HepG2 (cell line): ENCODE measurements around the gene SYTL2. TPM values are rescaled to one million over a fixed set of nuclear protein-coding genes. Genes with fewer than 3 reads are reported as not detected.
A peak's percentile ranks its signal among the peaks of the same experiment; 100 is the strongest.

Experiments
- ATAC-seq: fragments of 200-7000 bp; cut with Tn5 transposase; 3 replicates; pipeline ENCODE4 v1.9.1; 2020; ENCODE audit warnings: mild to moderate bottlenecking, moderate library complexity
- BruUV-seq: library from RNA; stranded (reverse); fragments of 400-500 nt; replicated peaks from 2 replicates; lab custom pipeline; 2021; lab: Mats Ljungman, UMichigan
- CTCF ChIA-PET: fragments of 300-600 bp; formaldehyde crosslinking; extraction: SDS; loops from one replicate; lab custom pipeline; 2021; ENCODE audit warnings: low total read pairs, inconsistent platforms, low intra/inter-chr PET ratio; lab: Yijun Ruan, JAX
- POLR2A ChIA-PET: fragments of 350-600 bp; sonication (Branson Sonifier 250); formaldehyde crosslinking; loops from one replicate; lab custom pipeline; 2020; ENCODE audit warnings: antibody characterized with exemption, inconsistent platforms; lab: Yijun Ruan, JAX
- DNase-seq: peaks from one replicate; pipeline ENCODE4 v3.0.0-alpha.2; 2015; ENCODE audit warnings: low spot score
- FAIRE-seq: peaks from 3 replicates; lab custom pipeline; 2011; peaks lifted over from hg19 to GRCh38; lab: Jason Lieb, UNC
- H2AFZ ChIP-seq: one replicate; pipeline ENCODE4 v1.6.1; 2011; ENCODE audit warnings: low read length, inconsistent platforms
- H3K27ac ChIP-seq: fragments of 300-600 bp; 3 replicates; pipeline ENCODE4 v1.8.0; 2011; ENCODE audit warnings: mixed run types, mild to moderate bottlenecking, mixed read lengths, low read length, inconsistent platforms; ENCODE audit not compliant: insufficient read depth; ENCODE audit errors: extremely low read length
- H3K27me3 ChIP-seq, 2 experiments: fragments of 200-600 bp in 1 of 2; 2 replicates in 1 of 2; 3 replicates in 1 of 2; pipeline versions ENCODE4 v1.6.0 to v1.8.0; 2011; ENCODE audit warnings: low read length in 2 of 2, mild to moderate bottlenecking in 2 of 2, moderate library complexity in 2 of 2, inconsistent platforms in 1 of 2; ENCODE audit not compliant: insufficient read depth in 2 of 2, control insufficient read depth in 1 of 2
- H3K36me3 ChIP-seq, 2 experiments: fragments of 200-600 bp in 1 of 2; replicated peaks in 1 of 2; 2 replicates in 1 of 2; 3 replicates in 1 of 2; pipeline versions ENCODE4 v1.5.1 to v1.8.0; 2011; ENCODE audit warnings: low read length in 2 of 2, inconsistent platforms in 1 of 2; ENCODE audit not compliant: insufficient read depth in 2 of 2, control insufficient read depth in 1 of 2
- H3K4me1 ChIP-seq: 2 replicates; pipeline ENCODE4 v1.5.1; 2012; ENCODE audit warnings: low read length, inconsistent platforms; ENCODE audit not compliant: insufficient read depth
- H3K4me2 ChIP-seq: 2 replicates; pipeline ENCODE4 v1.6.0; 2011; ENCODE audit warnings: low read depth, low read length, inconsistent platforms
- H3K4me3 ChIP-seq, 3 experiments: fragments of 200-600 bp in 1 of 3; sonication (generic), shearing (Covaris generic) in 1 of 3; replicated peaks in 1 of 3; 2 replicates each; pipeline ENCODE4 v1.5.1; 2011 to 2016; ENCODE audit warnings: low read length in 3 of 3, inconsistent platforms in 2 of 3, low read depth in 2 of 3, mild to moderate bottlenecking in 2 of 3, control low read depth in 1 of 3, mixed read lengths in 1 of 3; ENCODE audit not compliant: insufficient read depth in 1 of 3
- H3K79me2 ChIP-seq: one replicate; pipeline ENCODE4 v1.6.1; 2011; ENCODE audit warnings: low read length, inconsistent platforms; ENCODE audit not compliant: insufficient read depth
- H3K9ac ChIP-seq: 2 replicates; pipeline ENCODE4 v1.6.0; 2011; ENCODE audit warnings: mild to moderate bottlenecking, low read depth, low read length, inconsistent platforms; ENCODE audit not compliant: insufficient read depth
- H3K9me3 ChIP-seq: 2 replicates; pipeline ENCODE4 v1.5.1; 2012; ENCODE audit warnings: mild to moderate bottlenecking, low read length
- H4K20me1 ChIP-seq: 2 replicates; pipeline ENCODE4 v1.6.0; 2011; ENCODE audit warnings: inconsistent platforms, mild to moderate bottlenecking, low read length, moderate library complexity; ENCODE audit not compliant: insufficient read depth
- ATF7 ChIP-seq, 2 experiments: fragments of 450-650 bp in 1 of 2; sonication (generic) in 1 of 2; formaldehyde crosslinking in 1 of 2; IDR thresholded peaks; 2 replicates each; pipeline versions ENCODE4 v1.4.0 to v1.6.1; 2016 to 2020; ENCODE audit warnings: antibody characterized with exemption in 1 of 2, mild to moderate bottlenecking in 1 of 2, missing genetic modification reagents in 1 of 2
- FOSL2 ChIP-seq: sonication (generic); formaldehyde crosslinking; IDR thresholded peaks from 2 replicates; pipeline ENCODE4 v1.4.0; 2020; ENCODE audit warnings: missing genetic modification reagents
- NFE2L2 ChIP-seq: fragments of 150-350 bp; IDR thresholded peaks from 2 replicates; pipeline ENCODE4 v1.6.1; 2014; ENCODE audit warnings: low read length
- RELA ChIP-seq: sonication (generic); formaldehyde crosslinking; IDR thresholded peaks from 2 replicates; pipeline ENCODE4 v1.4.0; 2020; ENCODE audit warnings: missing genetic modification reagents
- ZNF263 ChIP-seq: sonication (generic); formaldehyde crosslinking; IDR thresholded peaks from 2 replicates; pipeline ENCODE4 v1.4.0; 2020; ENCODE audit warnings: missing genetic modification reagents
- ZNF276 ChIP-seq: sonication (generic); formaldehyde crosslinking; IDR thresholded peaks from 2 replicates; pipeline ENCODE4 v1.4.0; 2020; ENCODE audit warnings: mild to moderate bottlenecking, low read depth, missing genetic modification reagents
- ZNF431 ChIP-seq: sonication (generic); formaldehyde crosslinking; IDR thresholded peaks from 2 replicates; pipeline ENCODE4 v1.9.0; 2022; ENCODE audit warnings: missing genetic modification reagents, low read depth, mild to moderate bottlenecking, borderline replicate concordance
- WGBS: methylation state at CpG from one replicate; pipeline ENCODE4 v1.1.6; 2017; ENCODE audit warnings: low lambda C conversion rate; 5-methylcytosine and 5-hydroxymethylcytosine counted together
- in situ Hi-C: cut with HindIII; loops from 2 replicates; pipeline ENCODE4 v1.10.0; 2017; ENCODE audit warnings: low pct_unique_long_range_greater_than_20kb; ENCODE audit not compliant: extremely low pct_ligation_motif_present
- intact Hi-C: fragments of 100-400 bp; cut with micrococcal nuclease; formaldehyde crosslinking; loops from one replicate; pipeline ENCODE4 v1.10.0; 2022; ENCODE audit not compliant: unreplicated experiment
- polyA plus RNA-seq, 8 experiments: library from polyadenylated mRNA; depleted of rRNA in 3 of 8; stranded (reverse) in 7 of 8; unstranded in 1 of 8; fragments of >200 nt; fragmentation: Illumina TruSeq in 4 of 8; extraction: Trizol in 4 of 8; gene quantifications; 2 replicates each; pipeline versions ENCODE4 v1.2.1 to v1.2.3, GENCODE V29; 2011 to 2016; ENCODE audit warnings: low read depth in 4 of 8, missing spikeins in 1 of 8, mixed read lengths in 1 of 8; ENCODE audit not compliant: insufficient read depth in 1 of 8
- total RNA-seq, 5 experiments: library from RNA; depleted of rRNA; stranded (reverse); fragments of >200 nt; fragmentation: Illumina TruSeq; extraction: Trizol; gene quantifications; 2 replicates each; pipeline ENCODE4 v1.2.3, GENCODE V29; 2016; ENCODE audit warnings: low read depth in 1 of 5
- TF ChIP-seq, protein P1 (sequence below): sonication (generic); formaldehyde crosslinking; IDR thresholded peaks from 2 replicates; pipeline ENCODE4 v1.4.0; 2020; ENCODE audit warnings: missing genetic modification reagents, mild to moderate bottlenecking, borderline replicate concordance

SYTL2 gene
- total and polyA plus RNA-seq, 2 of the 13 experiments (the other 11 are each of a cell fraction or from before 2014, with no cell fraction given): 0.77 to 0.90 TPM

DNA sequence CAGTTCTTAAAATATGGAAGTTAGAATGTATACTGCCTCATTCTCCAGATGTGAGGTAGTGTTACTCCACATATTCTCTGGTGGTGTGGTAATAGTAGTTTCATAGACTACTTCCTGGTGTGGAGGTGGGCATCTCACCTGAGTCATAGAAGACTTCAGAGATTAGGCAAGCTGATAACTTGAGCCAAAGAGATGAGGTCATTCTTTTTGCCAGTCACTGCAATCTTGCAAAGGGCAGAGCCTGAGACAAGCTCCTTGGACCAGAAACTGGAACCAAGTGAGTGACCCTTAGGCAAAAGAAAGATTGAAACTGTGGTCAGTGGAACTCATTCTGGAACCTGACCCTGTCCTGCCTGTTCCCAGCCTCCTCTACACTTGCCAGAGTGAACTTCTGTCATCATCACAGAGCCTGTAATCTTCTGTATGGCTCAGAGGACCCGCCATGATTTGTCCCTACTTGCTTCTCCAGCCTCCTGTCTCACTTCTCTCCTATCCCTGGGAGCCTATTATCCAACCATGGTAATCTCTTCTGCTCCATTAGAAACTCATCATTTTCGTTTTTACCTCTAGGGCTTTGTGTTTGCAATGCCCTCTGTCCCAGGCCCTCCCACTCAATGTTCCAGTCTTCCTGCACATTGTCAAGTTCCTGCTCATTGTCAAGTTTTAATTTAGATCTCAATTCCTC lies 33.6 kb upstream of the SYTL2 start:
- H3K27me3 ChIP-seq: no peaks in the 10 kb centered on the region
- H3K36me3 ChIP-seq: no peaks in the 10 kb centered on the region
- H3K4me2 ChIP-seq: no peak overlapping the region
- H3K4me1 ChIP-seq: no peaks in the 10 kb centered on the region
- DNase-seq: no peak
- peak; percentile 82 for TF ChIP-seq ATF7 (IDR thresholded peaks at IDR 0.05)
- TF ChIP-seq ATF7 (CRISPR knock-in tag; IDR thresholded peaks at IDR 0.05): no peak
- TF ChIP-seq FOSL2 (CRISPR knock-in tag): peak; percentile 41
- TF ChIP-seq ZNF276 (CRISPR knock-in tag): no peak
- 0 out of 2 replicates have a peak, but pooled peaks have one; percentile 38 for TF ChIP-seq NFE2L2
- TF ChIP-seq ZNF263 (CRISPR knock-in tag): no peak
- no peaks in the 10 kb centered on the region for H4K20me1 ChIP-seq
- FAIRE-seq: no peak
- no peak overlapping the region for H2AFZ ChIP-seq
- no peak overlapping the region for H3K4me3 ChIP-seq
- POLR2A ChIA-PET: no interaction called here
- H3K9ac ChIP-seq: no peak overlapping the region
- CTCF ChIA-PET: no interaction called here
- H3K27ac ChIP-seq: no peak overlapping the region
- intact Hi-C loops: no loop called here
- BruUV-seq: no TSS peak
- H3K79me2 ChIP-seq: no peaks in the 10 kb centered on the region
- ATAC-seq: no peak; the same call in 2 of the 3 replicates
- H3K9me3 ChIP-seq: no peaks in the 10 kb centered on the region
- in situ Hi-C loops: no loop called here
- WGBS: 31% methylated on average over 2 of the region's 2 CpGs

GRCh38 chr11:85843929-85844328 lies 33.0 kb upstream of the SYTL2 start:
- TF ChIP-seq, protein P1, sequence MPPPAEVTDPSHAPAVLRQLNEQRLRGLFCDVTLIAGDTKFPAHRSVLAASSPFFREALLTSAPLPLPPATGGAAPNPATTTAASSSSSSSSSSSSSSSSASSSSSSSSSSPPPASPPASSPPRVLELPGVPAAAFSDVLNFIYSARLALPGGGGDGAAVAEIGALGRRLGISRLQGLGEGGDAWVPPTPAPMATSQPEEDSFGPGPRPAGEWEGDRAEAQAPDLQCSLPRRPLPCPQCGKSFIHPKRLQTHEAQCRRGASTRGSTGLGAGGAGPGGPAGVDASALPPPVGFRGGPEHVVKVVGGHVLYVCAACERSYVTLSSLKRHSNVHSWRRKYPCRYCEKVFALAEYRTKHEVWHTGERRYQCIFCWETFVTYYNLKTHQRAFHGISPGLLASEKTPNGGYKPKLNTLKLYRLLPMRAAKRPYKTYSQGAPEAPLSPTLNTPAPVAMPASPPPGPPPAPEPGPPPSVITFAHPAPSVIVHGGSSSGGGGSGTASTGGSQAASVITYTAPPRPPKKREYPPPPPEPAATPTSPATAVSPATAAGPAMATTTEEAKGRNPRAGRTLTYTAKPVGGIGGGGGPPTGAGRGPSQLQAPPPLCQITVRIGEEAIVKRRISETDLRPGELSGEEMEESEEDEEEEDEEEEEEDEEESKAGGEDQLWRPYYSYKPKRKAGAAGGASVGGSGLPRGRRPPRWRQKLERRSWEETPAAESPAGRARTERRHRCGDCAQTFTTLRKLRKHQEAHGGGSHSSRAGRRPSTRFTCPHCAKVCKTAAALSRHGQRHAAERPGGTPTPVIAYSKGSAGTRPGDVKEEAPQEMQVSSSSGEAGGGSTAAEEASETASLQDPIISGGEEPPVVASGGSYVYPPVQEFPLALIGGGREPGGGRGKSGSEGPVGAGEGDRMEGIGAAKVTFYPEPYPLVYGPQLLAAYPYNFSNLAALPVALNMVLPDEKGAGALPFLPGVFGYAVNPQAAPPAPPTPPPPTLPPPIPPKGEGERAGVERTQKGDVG (CRISPR knock-in tag): no peak
- TF ChIP-seq RELA (CRISPR knock-in tag): no peak
- no peak for TF ChIP-seq ZNF431 (CRISPR knock-in tag)
- BruUV-seq: no TSS peak
- no peak overlapping the region for H3K27ac ChIP-seq
- H3K9me3 ChIP-seq: no peaks in the 10 kb centered on the region
- H4K20me1 ChIP-seq: no peaks in the 10 kb centered on the region
- no peak overlapping the region for H3K4me2 ChIP-seq
- no peak overlapping the region for H3K4me3 ChIP-seq
- no peaks in the 10 kb centered on the region for H3K79me2 ChIP-seq
- POLR2A ChIA-PET: no interaction called here
- H2AFZ ChIP-seq: no peak overlapping the region
- in situ Hi-C loops (no loop called here), intact Hi-C loops (no loop called here)
- ATAC-seq (peak; percentile 35; the same call in 2 of the 3 replicates), DNase-seq (no peak), FAIRE-seq (no peak)
- no peaks in the 10 kb centered on the region for H3K27me3 ChIP-seq
- H3K9ac ChIP-seq: no peak overlapping the region
- 35% methylated on average over 3 of the region's 3 CpGs for WGBS
- no peaks in the 10 kb centered on the region for H3K4me1 ChIP-seq
- H3K36me3 ChIP-seq: no peaks in the 10 kb centered on the region
- CTCF ChIA-PET: no interaction called here
